ENCODE measurements around the gene CACNA2D1. TPM values are rescaled to one million over a fixed set of nuclear protein-coding genes. Genes with fewer than 3 reads are reported as not detected.

Gene CACNA2D1
- total and polyA plus RNA-seq, 12 donors = 10.5 to 60.9 (median 35.9) TPM

- intact Hi-C loops (cut with DNase I) = no loop called here
- no peaks in the 10 kb centered on the region for H3K9me3 ChIP-seq (replicated peaks in 1 of 3)
- no peaks in the 10 kb centered on the region for H3K36me3 ChIP-seq (replicated peaks in 1 of 2)
- H3K4me3 ChIP-seq = no peak overlapping the region
- TF ChIP-seq CTCF (IDR thresholded peaks at IDR 0.05) = no peak
- no peak for TF ChIP-seq POLR2A (IDR thresholded peaks at IDR 0.05)
- H3K27ac ChIP-seq = no peak overlapping the region
- peak in 5 of 7 donors; percentile 31 to 82 (median 63) for DNase-seq
- WGBS, 4 donors = 27 to 33% (median 30%) methylated on average over 3 of the region's 3 CpGs
- no peaks in the 10 kb centered on the region for H3K27me3 ChIP-seq
- H3K4me1 ChIP-seq (replicated peaks in 1 of 2) = peaks cover 2 to 21% of the 10 kb centered on the region in 2 donors
These were observed 249.4 kb downstream of the CACNA2D1 start for GRCh38 chr7:82194016-82194643.

GRCh38 chr7:82188636-82189035 lies 254.9 kb downstream of the CACNA2D1 start:
- 90 to 96% (median 93%) methylated on average over 2 of the region's 2 CpGs for WGBS, 4 donors
- peaks cover 0 to 4% (median 0%) of the 10 kb centered on the region in 3 donors for H3K9me3 ChIP-seq (replicated peaks in 1 of 3)
- no peaks in the 10 kb centered on the region for H3K36me3 ChIP-seq (replicated peaks in 1 of 2)
- no peak overlapping the region for H3K4me3 ChIP-seq
- peaks cover 5 to 14% of the 10 kb centered on the region in 2 donors for H3K4me1 ChIP-seq (replicated peaks in 1 of 2)
- no peaks in the 10 kb centered on the region for H3K27me3 ChIP-seq
- no peak for TF ChIP-seq POLR2A (IDR thresholded peaks at IDR 0.05)
- no peak for TF ChIP-seq CTCF (IDR thresholded peaks at IDR 0.05)
- H3K27ac ChIP-seq = peak overlapping the region in 1 of 5 donors; percentile 3
- DNase-seq = no peak
- intact Hi-C loops (cut with DNase I) = no loop called here

- Histone ChIP-seq H3K27ac (no peak overlapping the region), H3K27me3 (no peaks in the 10 kb centered on the region), H3K4me3 (no peak overlapping the region), H3K9me3 (replicated peaks in 1 of 3) (peaks cover 0 to 4% (median 0%) of the 10 kb centered on the region in 3 donors), H3K36me3 (replicated peaks in 1 of 2) (no peaks in the 10 kb centered on the region), H3K4me1 (replicated peaks in 1 of 2) (peaks cover 5 to 12% of the 10 kb centered on the region in 2 donors)
- no peak for DNase-seq
- WGBS, 4 donors = 90 to 95% (median 93%) methylated on average over 2 of the region's 2 CpGs
- TF ChIP-seq POLR2A (IDR thresholded peaks at IDR 0.05) (no peak), CTCF (IDR thresholded peaks at IDR 0.05) (no peak)
- intact Hi-C loops (cut with DNase I) = no loop called here
These were observed 258.1 kb downstream of the CACNA2D1 start for GRCh38 chr7:82185443-82185842.

GRCh38 chr7:82183634-82184033 lies 259.9 kb downstream of the CACNA2D1 start:
- intact Hi-C loops (cut with DNase I) = no loop called here
- no peak overlapping the region for H3K27ac ChIP-seq
- H3K27me3 ChIP-seq = no peaks in the 10 kb centered on the region
- WGBS, 4 donors = 71 to 89% (median 86%) methylated on average over 4 of the region's 4 CpGs
- TF ChIP-seq CTCF (IDR thresholded peaks at IDR 0.05) = no peak
- TF ChIP-seq POLR2A (IDR thresholded peaks at IDR 0.05) = no peak
- DNase-seq = no peak
- H3K9me3 ChIP-seq (replicated peaks in 1 of 3) = peaks cover 0 to 4% (median 0%) of the 10 kb centered on the region in 3 donors
- H3K36me3 ChIP-seq (replicated peaks in 1 of 2) = no peaks in the 10 kb centered on the region
- H3K4me1 ChIP-seq (replicated peaks in 1 of 2) = peaks cover 0 to 5% of the 10 kb centered on the region in 2 donors
- H3K4me3 ChIP-seq = no peak overlapping the region
